ENCODE data around the gene TBX6.
"Not testable (repeated sequence)": the region's sequence is repeated elsewhere in the genome, so short reads cannot be mapped to it uniquely, and the experiment has no call there.

The TBX6 gene

GRCh38 chr16:30122604-30123160 is 31.0 kb upstream of the TBX6 start:
- Histone ChIP-seq H3K27ac (ENCODE audit: insufficient read depth, low read depth, low read length, poor library complexity, severe bottlenecking) (no peak overlapping the region), H3K36me3 (ENCODE audit: control insufficient read depth, insufficient read depth, low read length) (peaks cover 5% of the 10 kb centered on the region), H3K27me3 (ENCODE audit: control insufficient read depth, insufficient read depth, low read length, poor library complexity, severe bottlenecking) (no peaks in the 10 kb centered on the region), H3K4me3 (ENCODE audit: insufficient read depth, low read depth, low read length) (peak overlapping the region; percentile 55), H3K9me3 (ENCODE audit: control insufficient read depth, low read length) (no peaks in the 10 kb centered on the region), H3K4me1 (ENCODE audit: control insufficient read depth, insufficient read depth, low read length) (no peaks in the 10 kb centered on the region)
- WGBS, 2 experiments: 2% methylated on average over 34 to 42 of the region's 42 CpGs

GRCh38 chr16:30121741-30122571 is 30.2 kb upstream of the TBX6 start:
- Histone ChIP-seq H3K27ac (ENCODE audit: insufficient read depth, low read depth, low read length, poor library complexity, severe bottlenecking) (no peak overlapping the region), H3K4me1 (ENCODE audit: control insufficient read depth, insufficient read depth, low read length) (no peaks in the 10 kb centered on the region), H3K36me3 (ENCODE audit: control insufficient read depth, insufficient read depth, low read length) (peaks cover 12% of the 10 kb centered on the region), H3K9me3 (ENCODE audit: control insufficient read depth, low read length) (no peaks in the 10 kb centered on the region), H3K27me3 (ENCODE audit: control insufficient read depth, insufficient read depth, low read length, poor library complexity, severe bottlenecking) (no peaks in the 10 kb centered on the region), H3K4me3 (ENCODE audit: insufficient read depth, low read depth, low read length) (peak overlapping the region; percentile 55)
- 81% methylated on average over 31 of the region's 31 CpGs for WGBS, 2 experiments

DNA sequence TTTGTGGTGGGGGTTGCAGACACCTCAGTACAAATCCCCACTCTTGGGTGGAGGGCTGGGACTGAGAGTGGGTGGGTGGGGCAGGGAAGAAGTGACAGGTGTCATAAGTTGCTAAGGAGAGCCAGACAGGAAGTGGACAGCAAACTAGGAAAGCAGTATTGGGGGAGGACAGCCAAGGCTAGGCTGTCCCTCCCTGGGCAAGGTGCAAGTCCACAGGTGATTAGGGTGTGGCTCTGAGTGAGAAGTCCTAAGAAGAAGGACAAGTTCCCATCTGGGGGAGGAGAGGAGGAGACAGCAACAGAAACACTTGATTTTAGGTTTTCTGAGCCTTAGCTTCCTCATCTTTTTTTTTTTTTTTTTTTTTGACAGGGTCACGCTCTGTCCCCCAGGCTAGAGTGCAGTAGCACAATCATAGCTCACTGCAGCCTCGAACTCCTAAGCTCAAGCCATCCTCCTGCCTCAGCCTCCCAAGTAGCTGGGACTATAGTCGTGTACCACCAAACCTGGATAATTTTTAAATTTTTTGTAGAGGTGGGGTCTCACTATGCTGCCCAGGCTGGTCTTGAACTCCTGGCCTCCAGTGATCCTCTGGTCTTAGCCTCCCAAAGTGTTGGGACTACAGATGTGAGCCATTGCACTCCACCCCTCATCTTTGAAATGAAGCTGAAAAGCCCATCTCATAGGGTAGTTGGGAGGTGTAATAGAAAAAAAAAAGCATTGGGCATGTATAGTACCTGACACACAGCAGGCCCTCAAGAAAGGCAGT is 28.8 kb upstream of the TBX6 start:
- Histone ChIP-seq H3K4me1 (ENCODE audit: control insufficient read depth, insufficient read depth, low read length) (no peaks in the 10 kb centered on the region), H3K27ac (ENCODE audit: insufficient read depth, low read depth, low read length, poor library complexity, severe bottlenecking) (no peak overlapping the region), H3K27me3 (ENCODE audit: control insufficient read depth, insufficient read depth, low read length, poor library complexity, severe bottlenecking) (no peaks in the 10 kb centered on the region), H3K4me3 (ENCODE audit: insufficient read depth, low read depth, low read length) (no peak overlapping the region), H3K36me3 (ENCODE audit: control insufficient read depth, insufficient read depth, low read length) (peaks cover 12% of the 10 kb centered on the region), H3K9me3 (ENCODE audit: control insufficient read depth, low read length) (no peaks in the 10 kb centered on the region)
- 92 to 94% methylated on average over 3 of the region's 3 CpGs for WGBS, 2 experiments

DNA sequence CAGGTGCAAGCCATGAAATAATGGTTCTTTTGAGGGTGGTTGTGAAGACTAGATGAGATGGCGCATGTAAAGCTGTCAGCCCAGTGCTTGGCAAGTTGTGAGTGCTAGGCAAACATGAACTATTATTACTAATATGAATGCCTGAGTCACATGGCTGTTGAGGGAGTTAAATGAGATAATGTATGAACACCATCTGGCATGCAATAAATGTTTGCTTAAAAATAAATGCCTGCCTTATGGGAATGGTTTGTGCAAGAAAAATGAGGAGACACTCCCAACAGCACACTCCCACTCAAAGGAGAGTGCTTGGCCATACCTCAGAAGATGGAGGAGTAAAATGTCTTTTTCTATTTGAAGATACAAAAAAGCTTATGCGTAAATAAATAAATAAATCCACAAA is 27.7 kb upstream of the TBX6 start:
- Histone ChIP-seq H3K36me3 (ENCODE audit: control insufficient read depth, insufficient read depth, low read length) (peaks cover 12% of the 10 kb centered on the region), H3K4me1 (ENCODE audit: control insufficient read depth, insufficient read depth, low read length) (no peaks in the 10 kb centered on the region), H3K9me3 (ENCODE audit: control insufficient read depth, low read length) (no peaks in the 10 kb centered on the region), H3K4me3 (ENCODE audit: insufficient read depth, low read depth, low read length) (no peak overlapping the region), H3K27ac (ENCODE audit: insufficient read depth, low read depth, low read length, poor library complexity, severe bottlenecking) (no peak overlapping the region), H3K27me3 (ENCODE audit: control insufficient read depth, insufficient read depth, low read length, poor library complexity, severe bottlenecking) (no peaks in the 10 kb centered on the region)
- WGBS, 2 experiments: 93 to 98% methylated on average over 2 of the region's 2 CpGs

DNA sequence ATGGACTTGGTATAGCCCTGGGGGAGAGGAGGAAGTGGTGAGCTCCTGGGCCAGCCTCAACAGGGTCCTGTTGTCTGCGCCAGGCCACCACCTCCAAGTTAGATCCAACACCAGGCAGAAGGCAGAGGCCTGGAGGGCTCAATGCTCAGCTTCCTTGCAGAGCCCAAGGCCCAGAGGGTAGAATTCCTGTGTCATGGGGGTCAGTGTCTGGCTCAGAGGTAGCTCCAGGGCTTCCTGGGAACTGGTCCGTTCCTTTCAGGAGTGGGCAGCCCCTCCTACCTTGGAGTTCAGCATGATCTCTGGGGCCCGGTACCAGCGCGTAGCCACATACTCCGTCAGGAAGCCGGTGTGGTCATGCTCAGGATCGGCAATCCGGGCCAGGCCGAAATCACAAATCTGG is 26.0 kb upstream of the TBX6 start:
- H3K36me3 ChIP-seq (ENCODE audit: control insufficient read depth, insufficient read depth, low read length): peaks cover 12% of the 10 kb centered on the region
- no peaks in the 10 kb centered on the region for H3K27me3 ChIP-seq (ENCODE audit: control insufficient read depth, insufficient read depth, low read length, poor library complexity, severe bottlenecking)
- H3K9me3 ChIP-seq (ENCODE audit: control insufficient read depth, low read length): no peaks in the 10 kb centered on the region
- no peak overlapping the region for H3K27ac ChIP-seq (ENCODE audit: insufficient read depth, low read depth, low read length, poor library complexity, severe bottlenecking)
- no peaks in the 10 kb centered on the region for H3K4me1 ChIP-seq (ENCODE audit: control insufficient read depth, insufficient read depth, low read length)
- 94 to 95% methylated on average over 10 of the region's 10 CpGs for WGBS, 2 experiments
- H3K4me3 ChIP-seq (ENCODE audit: insufficient read depth, low read depth, low read length): no peak overlapping the region

DNA sequence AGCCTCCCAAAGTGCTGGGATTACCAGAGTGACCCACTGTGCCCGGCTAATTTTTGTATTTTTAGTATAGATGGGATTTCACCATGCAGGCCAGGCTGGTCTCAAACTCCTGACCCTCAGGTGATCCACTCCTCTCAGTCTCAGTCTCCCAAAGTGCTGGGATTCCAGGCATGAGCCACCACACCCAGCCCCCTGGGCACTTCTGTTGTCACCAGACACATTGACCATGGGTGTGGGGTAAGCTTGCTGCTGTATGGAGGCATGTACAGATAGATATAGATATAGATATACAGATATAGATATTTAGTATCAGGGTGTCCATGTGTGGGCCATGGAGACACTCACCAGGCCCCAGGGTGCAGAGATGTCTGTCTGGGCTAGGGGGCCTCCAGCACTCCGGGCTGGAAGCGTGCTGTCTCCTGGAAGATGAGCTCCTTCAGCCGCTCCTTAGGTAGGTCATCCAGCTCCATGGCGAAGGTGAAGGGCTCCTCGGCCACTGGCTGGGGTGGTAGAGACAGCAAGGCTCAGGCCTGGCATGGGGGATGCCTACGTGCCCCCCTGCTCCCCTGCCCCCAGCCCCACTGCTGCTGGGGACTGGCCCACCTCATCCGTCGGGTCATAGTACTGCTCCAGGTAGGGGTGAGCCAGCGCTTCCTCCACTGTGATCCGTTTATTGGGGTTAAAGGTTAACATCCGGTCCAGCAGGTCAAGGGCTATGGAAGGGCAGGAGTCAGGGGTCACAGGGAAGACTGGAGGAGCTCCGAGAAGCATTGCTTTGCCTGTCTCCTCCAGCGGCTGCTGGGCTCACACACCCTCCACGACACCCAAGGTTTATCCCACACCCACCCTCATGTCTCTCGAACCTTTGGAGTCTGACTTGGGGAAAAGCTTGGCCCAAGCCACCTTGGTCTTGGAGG is 24.8 kb upstream of the TBX6 start:
- H3K27ac ChIP-seq (ENCODE audit: insufficient read depth, low read depth, low read length, poor library complexity, severe bottlenecking): no peak overlapping the region
- no peak overlapping the region for H3K4me3 ChIP-seq (ENCODE audit: insufficient read depth, low read depth, low read length)
- H3K4me1 ChIP-seq (ENCODE audit: control insufficient read depth, insufficient read depth, low read length): no peaks in the 10 kb centered on the region
- no peaks in the 10 kb centered on the region for H3K9me3 ChIP-seq (ENCODE audit: control insufficient read depth, low read length)
- WGBS, 2 experiments: 94 to 97% methylated on average over 16 of the region's 16 CpGs
- H3K36me3 ChIP-seq (ENCODE audit: control insufficient read depth, insufficient read depth, low read length): peaks cover 12% of the 10 kb centered on the region
- no peaks in the 10 kb centered on the region for H3K27me3 ChIP-seq (ENCODE audit: control insufficient read depth, insufficient read depth, low read length, poor library complexity, severe bottlenecking)

DNA sequence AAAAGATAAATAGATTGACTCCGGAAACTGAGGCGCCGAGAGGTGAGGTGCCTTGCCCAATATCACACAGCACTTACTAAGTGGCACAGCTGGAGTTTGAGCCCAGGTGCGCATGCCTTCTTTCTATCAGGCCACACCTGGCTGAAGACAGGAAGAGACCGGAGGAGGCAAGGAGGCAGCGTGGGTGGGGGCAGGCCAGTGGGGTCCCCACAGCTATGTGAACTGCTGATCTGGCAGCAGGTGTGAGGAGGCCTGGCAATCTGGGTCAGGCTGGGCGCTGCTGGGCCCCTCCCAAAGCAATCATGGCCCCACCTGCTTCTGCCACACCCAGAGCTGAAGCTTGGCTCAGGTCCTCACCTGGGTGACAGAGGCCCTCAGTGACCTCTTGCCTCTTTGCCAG is 23.5 kb upstream of the TBX6 start:
- no peaks in the 10 kb centered on the region for H3K9me3 ChIP-seq (ENCODE audit: control insufficient read depth, low read length)
- H3K27me3 ChIP-seq (ENCODE audit: control insufficient read depth, insufficient read depth, low read length, poor library complexity, severe bottlenecking): no peaks in the 10 kb centered on the region
- H3K4me1 ChIP-seq (ENCODE audit: control insufficient read depth, insufficient read depth, low read length): no peaks in the 10 kb centered on the region
- H3K4me3 ChIP-seq (ENCODE audit: insufficient read depth, low read depth, low read length): no peak overlapping the region
- H3K36me3 ChIP-seq (ENCODE audit: control insufficient read depth, insufficient read depth, low read length): peaks cover 12% of the 10 kb centered on the region
- no peak overlapping the region for H3K27ac ChIP-seq (ENCODE audit: insufficient read depth, low read depth, low read length, poor library complexity, severe bottlenecking)
- 93 to 95% methylated on average over 7 of the region's 7 CpGs for WGBS, 2 experiments

DNA sequence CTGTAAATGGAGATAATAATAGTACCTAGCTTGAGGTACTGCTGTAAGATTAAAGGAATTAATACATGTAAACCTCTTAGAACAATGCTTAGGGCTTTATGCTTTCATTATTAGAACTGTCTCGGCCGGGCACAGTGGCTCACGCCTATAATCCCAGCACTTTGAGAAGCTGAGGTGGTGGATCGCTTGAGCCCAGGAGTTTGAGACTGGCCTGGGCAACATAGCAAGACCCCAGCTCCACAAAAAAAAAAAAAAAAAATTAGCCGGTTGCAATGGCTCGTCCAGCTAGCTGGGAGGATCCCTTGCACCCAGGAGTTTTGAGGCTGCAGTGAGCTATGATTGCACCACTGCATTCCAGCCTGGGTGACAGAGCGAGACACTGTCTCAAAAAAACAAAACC is 23.1 kb upstream of the TBX6 start:
- H3K4me3 ChIP-seq (ENCODE audit: insufficient read depth, low read depth, low read length); H3K27ac ChIP-seq (ENCODE audit: insufficient read depth, low read depth, low read length, poor library complexity, severe bottlenecking); H3K4me1 ChIP-seq (ENCODE audit: control insufficient read depth, insufficient read depth, low read length); H3K9me3 ChIP-seq (ENCODE audit: control insufficient read depth, low read length); H3K27me3 ChIP-seq (ENCODE audit: control insufficient read depth, insufficient read depth, low read length, poor library complexity, severe bottlenecking): not testable (repeated sequence)
- peaks cover 12% of the 10 kb centered on the region for H3K36me3 ChIP-seq (ENCODE audit: control insufficient read depth, insufficient read depth, low read length)
- 91 to 95% methylated on average over 7 of the region's 7 CpGs for WGBS, 2 experiments

GRCh38 chr16:30114411-30114810 is 22.7 kb upstream of the TBX6 start:
- Histone ChIP-seq H3K4me1 (ENCODE audit: control insufficient read depth, insufficient read depth, low read length) (no peaks in the 10 kb centered on the region), H3K9me3 (ENCODE audit: control insufficient read depth, low read length) (no peaks in the 10 kb centered on the region), H3K4me3 (ENCODE audit: insufficient read depth, low read depth, low read length) (no peak overlapping the region), H3K27ac (ENCODE audit: insufficient read depth, low read depth, low read length, poor library complexity, severe bottlenecking) (no peak overlapping the region), H3K27me3 (ENCODE audit: control insufficient read depth, insufficient read depth, low read length, poor library complexity, severe bottlenecking) (no peaks in the 10 kb centered on the region), H3K36me3 (ENCODE audit: control insufficient read depth, insufficient read depth, low read length) (peaks cover 12% of the 10 kb centered on the region)
- WGBS, 2 experiments: 85 to 90% methylated on average over 11 of the region's 11 CpGs

Measured in ectodermal cell (in vitro differentiated cells).